Kidney glomerular epithelial cell (primary cell): ENCODE data around the gene NEDD9.

ENCODE experiments used
- DNase-seq: peaks from one replicate; lab custom pipeline; 2025; lab: John Stamatoyannopoulos, UW

NEDD9 gene, protein sequence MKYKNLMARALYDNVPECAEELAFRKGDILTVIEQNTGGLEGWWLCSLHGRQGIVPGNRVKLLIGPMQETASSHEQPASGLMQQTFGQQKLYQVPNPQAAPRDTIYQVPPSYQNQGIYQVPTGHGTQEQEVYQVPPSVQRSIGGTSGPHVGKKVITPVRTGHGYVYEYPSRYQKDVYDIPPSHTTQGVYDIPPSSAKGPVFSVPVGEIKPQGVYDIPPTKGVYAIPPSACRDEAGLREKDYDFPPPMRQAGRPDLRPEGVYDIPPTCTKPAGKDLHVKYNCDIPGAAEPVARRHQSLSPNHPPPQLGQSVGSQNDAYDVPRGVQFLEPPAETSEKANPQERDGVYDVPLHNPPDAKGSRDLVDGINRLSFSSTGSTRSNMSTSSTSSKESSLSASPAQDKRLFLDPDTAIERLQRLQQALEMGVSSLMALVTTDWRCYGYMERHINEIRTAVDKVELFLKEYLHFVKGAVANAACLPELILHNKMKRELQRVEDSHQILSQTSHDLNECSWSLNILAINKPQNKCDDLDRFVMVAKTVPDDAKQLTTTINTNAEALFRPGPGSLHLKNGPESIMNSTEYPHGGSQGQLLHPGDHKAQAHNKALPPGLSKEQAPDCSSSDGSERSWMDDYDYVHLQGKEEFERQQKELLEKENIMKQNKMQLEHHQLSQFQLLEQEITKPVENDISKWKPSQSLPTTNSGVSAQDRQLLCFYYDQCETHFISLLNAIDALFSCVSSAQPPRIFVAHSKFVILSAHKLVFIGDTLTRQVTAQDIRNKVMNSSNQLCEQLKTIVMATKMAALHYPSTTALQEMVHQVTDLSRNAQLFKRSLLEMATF

GRCh38 chr6:11232193-11232769 is at the start of gene NEDD9:
NEDD9 (minus strand) TSS chr6:11232668; CDS start chr6:11232515, 153 bp downstream.
- DNase-seq: peak; percentile 94

GRCh38 chr6:11282245-11282644 is 49.8 kb upstream of the NEDD9 start:
- no peak for DNase-seq

GRCh38 chr6:11280394-11280793 is 47.9 kb upstream of the NEDD9 start:
- DNase-seq: no peak

DNA sequence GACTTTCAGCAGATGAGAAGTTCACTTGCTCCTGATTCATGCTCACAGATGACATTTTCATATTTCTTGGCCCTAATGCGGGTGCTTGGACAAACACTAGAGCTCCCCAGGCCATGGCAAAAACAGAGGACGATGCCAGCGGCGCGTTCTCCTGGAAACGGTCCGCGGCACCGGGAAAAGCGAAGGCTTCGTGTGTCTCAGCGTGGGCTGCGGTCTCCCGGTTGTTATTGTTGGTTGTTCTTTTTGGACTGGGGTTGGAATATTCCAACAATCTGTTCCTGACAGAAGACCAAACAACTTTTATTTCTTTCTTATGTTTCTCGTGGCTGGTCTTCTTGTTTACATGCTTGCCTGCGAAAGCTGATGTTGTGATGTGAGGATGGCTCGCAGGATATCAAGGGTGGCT is 46.8 kb upstream of the NEDD9 start:
- no peak for DNase-seq

GRCh38 chr6:11278207-11278559 is 45.7 kb upstream of the NEDD9 start:
- DNase-seq: no peak

DNA sequence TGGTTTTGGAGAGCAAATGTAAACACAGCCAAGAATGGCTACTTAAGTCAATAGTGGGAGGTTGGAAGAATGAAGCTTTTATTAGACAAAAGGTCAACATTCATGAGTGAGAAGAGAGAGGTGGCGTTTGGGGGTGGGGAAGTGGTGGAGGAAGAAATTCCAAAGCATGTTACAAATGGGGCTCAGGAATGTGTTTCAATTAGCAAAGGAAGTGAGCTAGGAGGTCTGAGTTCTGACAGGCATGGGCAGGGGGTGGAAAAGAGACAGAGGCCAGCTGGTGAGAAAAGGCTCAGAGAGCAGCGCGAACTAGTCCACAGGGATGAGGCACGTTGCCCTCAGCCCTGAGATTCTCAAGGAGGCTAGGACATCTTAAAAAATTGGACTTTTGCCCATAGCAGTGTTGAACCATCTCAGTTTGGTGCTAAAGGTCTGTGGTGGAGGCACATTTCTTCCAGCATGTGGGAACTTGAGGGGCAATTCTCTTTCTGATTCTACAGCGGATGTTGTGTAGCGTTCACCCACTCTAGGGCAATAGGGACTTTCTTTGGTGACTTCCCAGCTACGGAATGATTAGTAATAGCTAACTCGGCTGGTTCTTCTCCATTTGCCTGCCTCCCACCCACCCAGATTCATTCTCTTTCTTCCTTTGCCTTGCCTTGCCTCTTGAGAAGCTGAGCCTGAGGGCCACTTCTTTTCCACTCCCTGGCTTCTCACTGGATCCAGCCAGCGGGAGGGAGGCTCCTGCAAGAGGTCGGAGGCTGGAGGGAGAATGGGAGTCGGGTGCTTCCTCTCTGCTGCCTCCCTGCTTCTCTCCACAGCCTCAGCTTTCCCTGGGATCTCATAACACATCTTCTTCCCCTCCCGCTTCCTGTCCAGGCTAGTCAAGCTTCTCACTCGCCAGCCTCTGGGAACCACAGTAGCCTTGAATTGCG is 45.1 kb upstream of the NEDD9 start:
- DNase-seq: peak; percentile 97

GRCh38 chr6:11276911-11277274 is 44.4 kb upstream of the NEDD9 start:
- no peak for DNase-seq

- DNase-seq: no peak
Observed at GRCh38 chr6:11276228-11276627, 43.8 kb upstream of the NEDD9 start.

DNA sequence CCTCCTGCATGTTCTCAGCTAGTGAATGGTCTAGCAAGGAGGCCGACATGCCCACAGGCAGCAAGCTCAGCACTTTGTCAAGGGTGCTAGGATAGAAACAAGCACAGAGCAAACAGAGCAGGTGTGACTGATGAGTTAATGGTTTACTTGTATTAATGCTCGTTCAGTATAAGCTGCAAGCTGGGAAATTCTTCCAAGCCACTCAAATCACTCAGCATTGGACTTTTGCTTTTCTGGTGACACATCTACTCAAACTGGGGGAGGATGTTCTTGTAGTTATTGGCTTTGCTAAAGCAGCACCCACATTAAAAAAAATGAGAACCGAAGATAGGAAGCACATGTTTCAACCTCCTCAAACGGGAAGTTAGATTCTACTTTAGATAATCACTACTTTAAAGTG is 43.1 kb upstream of the NEDD9 start:
- DNase-seq: peak; percentile 95

GRCh38 chr6:11273406-11274065 is 41.1 kb upstream of the NEDD9 start:
- peak; percentile 42 for DNase-seq

DNA sequence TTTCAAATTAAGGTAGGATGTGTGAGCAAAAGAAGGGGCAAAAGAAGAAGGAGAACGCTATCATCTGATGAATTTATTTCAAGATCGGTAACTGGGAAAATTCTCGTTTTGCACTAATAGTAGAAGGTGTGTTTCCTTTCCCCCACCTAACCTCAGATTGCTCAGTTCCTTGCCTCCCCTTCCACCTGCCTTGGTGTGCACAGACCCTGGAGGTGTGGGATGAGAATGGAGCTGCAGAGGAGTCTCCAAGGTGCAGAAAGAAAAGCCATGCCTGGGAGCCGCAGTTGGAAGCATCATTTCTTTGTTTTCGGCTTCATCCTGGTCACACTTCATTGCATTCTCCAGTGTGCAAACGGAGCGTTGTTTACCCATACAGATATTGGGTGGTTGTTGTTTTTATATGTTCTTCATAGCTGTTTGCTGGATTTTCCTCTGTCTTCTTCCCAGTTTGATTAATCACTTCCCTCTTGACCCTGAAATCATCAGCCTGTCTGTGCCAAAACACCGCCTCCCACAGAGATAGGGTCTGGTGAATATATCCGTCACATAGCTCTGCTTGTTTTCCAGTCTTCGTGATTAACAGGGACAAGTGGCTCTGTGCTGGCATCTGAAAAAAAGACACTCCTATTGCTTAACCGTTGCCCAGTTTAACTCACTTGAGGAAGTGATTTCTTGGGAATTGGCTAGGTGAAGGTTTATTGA is 40.2 kb upstream of the NEDD9 start:
- peak; percentile 62 for DNase-seq

GRCh38 chr6:11271228-11272020 is 39.0 kb upstream of the NEDD9 start:
- DNase-seq: no peak

DNA sequence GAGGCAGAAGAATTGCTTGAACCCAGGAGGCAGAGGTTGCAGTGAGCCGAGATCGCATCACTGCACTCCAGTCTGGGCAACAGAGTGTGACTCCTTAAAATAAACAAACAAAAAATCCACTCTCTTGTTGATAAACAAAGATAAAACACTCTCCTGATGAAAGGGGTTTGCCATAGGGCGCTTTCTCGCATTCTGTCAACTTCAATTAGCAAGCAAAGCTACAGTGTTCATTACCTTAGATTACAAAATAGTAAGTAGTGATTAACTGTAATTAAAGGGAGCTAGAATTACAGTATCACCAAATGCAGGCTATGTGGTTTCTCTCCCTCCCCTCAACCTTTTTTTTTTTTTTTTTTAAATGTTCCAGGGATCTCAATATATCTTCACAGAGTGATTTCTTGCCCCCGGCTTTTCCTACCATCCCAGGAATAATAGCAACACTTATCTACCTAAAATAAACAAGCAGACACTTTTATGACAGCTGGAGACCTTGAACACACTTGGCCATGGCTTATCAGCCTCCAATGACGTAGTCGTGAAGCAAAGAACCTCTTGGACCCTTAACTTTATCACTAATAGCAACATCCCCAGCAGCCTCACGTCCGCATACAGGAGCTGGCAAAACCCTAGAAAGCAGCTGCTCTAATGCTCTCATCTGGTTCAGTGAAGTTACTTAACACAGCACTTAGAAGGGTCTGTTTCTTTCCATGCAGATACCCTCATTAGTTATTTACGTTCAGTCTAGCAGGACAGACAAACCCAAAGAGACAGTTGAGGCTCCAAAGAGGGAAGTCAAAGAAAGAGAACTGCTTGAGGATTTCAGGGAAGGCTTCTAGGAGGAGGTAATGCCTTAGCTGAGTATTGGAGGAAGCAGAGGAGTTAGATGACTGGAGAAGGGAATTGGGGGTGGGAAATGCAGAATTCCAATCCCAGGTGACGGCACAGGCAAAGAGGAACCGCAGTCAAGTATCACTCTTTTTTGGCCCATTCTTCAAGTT is 37.9 kb upstream of the NEDD9 start:
- DNase-seq: no peak

- DNase-seq: no peak
Observed at GRCh38 chr6:11268978-11269377, 36.5 kb upstream of the NEDD9 start.

GRCh38 chr6:11266926-11267325 is 34.5 kb upstream of the NEDD9 start:
- no peak for DNase-seq

- no peak for DNase-seq
Observed at GRCh38 chr6:11265932-11266331, 33.5 kb upstream of the NEDD9 start.

DNA sequence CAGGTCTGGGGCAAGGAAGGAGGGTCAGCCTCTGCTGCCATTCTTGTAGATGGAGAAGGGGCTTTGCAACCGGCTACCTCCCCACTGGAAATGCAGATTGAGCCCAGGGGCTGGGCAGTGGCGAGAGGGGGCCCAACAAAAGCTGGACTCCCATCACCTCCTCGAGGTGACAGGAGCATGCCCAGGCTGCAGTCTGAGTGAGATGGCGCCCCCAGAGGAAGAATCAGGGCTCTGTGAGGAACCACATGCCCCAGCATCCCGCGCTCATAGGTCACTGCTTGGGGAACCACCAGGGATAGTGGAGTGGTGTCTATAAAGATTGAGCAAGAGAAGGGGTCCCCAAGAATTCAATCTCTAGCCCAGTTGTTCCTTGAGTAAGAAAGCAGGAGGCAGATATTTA is 31.6 kb upstream of the NEDD9 start:
- DNase-seq: no peak

DNA sequence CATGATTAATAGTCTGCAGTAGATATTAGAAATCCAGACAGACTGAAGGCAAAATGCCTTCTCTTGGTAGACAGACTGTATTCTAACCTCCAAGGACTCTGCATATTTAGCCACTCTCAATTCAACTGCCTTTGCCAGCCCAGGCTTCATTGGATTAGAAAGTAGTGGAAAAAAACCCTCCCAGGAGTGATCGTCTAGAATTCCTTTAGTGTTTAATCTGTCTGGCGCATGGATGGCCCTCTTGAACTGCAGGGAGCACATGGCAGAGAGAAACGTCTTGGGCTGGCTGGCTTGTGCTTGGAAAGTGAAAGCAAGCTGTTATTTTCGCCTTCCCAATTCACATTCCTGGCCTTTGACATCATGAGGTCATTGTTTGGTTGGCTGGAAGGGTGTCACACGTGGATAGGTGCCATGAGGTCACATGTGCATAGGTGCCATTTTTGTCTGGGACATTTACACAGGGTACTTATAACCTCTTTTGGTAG is 30.9 kb upstream of the NEDD9 start:
- peak; percentile 73 for DNase-seq
